Heart left ventricle (tissue), 16 donors: Measurements from ENCODE around the gene SLC12A8. TPM values are rescaled to one million over a fixed set of nuclear protein-coding genes. Genes with fewer than 3 reads are reported as not detected.

Experiments
- ATAC-seq, 4 donors: fragments of 200-7000 bp; cut with Tn5 transposase; one replicate each; pipeline ENCODE4 v1.9.1; 2020 to 2022; ENCODE audit warnings: moderate library complexity in 4 of 4, mild to moderate bottlenecking in 3 of 4, moderate number of reproducible peaks in 1 of 4
- DNase-seq, 5 donors: peaks; one replicate each; pipeline ENCODE4 v3.0.0-alpha.2; 2020
- H3K27ac ChIP-seq, 12 donors: fragments of 200-600 bp; sonication (generic) in 4 of 12; one replicate each; pipeline versions ENCODE4 v1.5.0 to v1.8.0; 2016 to 2022; ENCODE audit warnings: mild to moderate bottlenecking in 2 of 12
- H3K27me3 ChIP-seq, 9 donors: fragments of 200-600 bp; sonication (generic) in 2 of 9; one replicate each; pipeline versions ENCODE4 v1.5.1 to v1.8.0; 2016 to 2022; ENCODE audit warnings: mild to moderate bottlenecking in 3 of 9
- H3K36me3 ChIP-seq, 9 donors: fragments of 200-600 bp; sonication (generic) in 2 of 9; one replicate each; pipeline versions ENCODE4 v1.5.0 to v1.8.0; 2018 to 2022; ENCODE audit warnings: mild to moderate bottlenecking in 2 of 9
- H3K4me1 ChIP-seq, 12 donors: fragments of 200-600 bp; sonication (generic) in 4 of 12; one replicate each; pipeline versions ENCODE4 v1.5.0 to v1.8.0; 2016 to 2022; ENCODE audit warnings: mild to moderate bottlenecking in 3 of 12
- H3K4me3 ChIP-seq, 12 donors: fragments of 200-600 bp; sonication (generic) in 4 of 12; one replicate each; pipeline versions ENCODE4 v1.5.0 to v1.8.0; 2017 to 2022; ENCODE audit warnings: mild to moderate bottlenecking in 9 of 12, moderate library complexity in 4 of 12
- H3K9me3 ChIP-seq, 12 donors: fragments of 200-600 bp; sonication (generic) in 4 of 12; one replicate each; pipeline versions ENCODE4 v1.5.0 to v1.8.0; 2016 to 2022; ENCODE audit warnings: mild to moderate bottlenecking in 1 of 12
- POLR2A ChIP-seq, 2 donors: fragments of 450-650 bp; IDR thresholded peaks; one replicate each; pipeline ENCODE4 v1.6.1; 2017; ENCODE audit warnings: antibody characterized with exemption in 2 of 2, mild to moderate bottlenecking in 2 of 2, moderate library complexity in 2 of 2
- WGBS, 4 donors: extraction: QIAGEN DNeasy Blood & Tissue Kit in 2 of 4; methylation state at CpG; one replicate each; pipeline versions ENCODE4 v1.1.5 to v1.1.7; 2013 to 2018; 5-methylcytosine and 5-hydroxymethylcytosine counted together
- intact Hi-C, 10 donors: fragments of 100-400 bp; cut with DNase I; formaldehyde crosslinking; loops; one replicate each; pipeline versions ENCODE4 v1.11.1 to v1.14.2; 2022
- polyA plus RNA-seq, 2 donors: library from polyadenylated mRNA; stranded (reverse); fragments of 200-250 nt; gene quantifications; one replicate each; pipeline ENCODE4 v1.2.3, GENCODE V29; 2013
- total RNA-seq, 9 donors: library from RNA; depleted of rRNA in 2 of 9; stranded (reverse); fragments of >200 nt in 2 of 9; fragmentation: NEBNext Ultra II Directional in 3 of 9; extraction: Animal tissue kit (Norgen Biotek cat#: 25700) in 3 of 9; gene quantifications; one replicate each; pipeline versions ENCODE4 v1.1.0 to v1.2.4, GENCODE V29; 2016 to 2023
- TF ChIP-seq, protein P1 (sequence below), 12 donors: fragments of 200-600 bp; sonication (generic) in 4 of 12; IDR thresholded peaks; one replicate each; pipeline versions ENCODE4 v1.5.0 to v1.8.0; 2018 to 2022; ENCODE audit warnings: antibody characterized with exemption in 12 of 12, mild to moderate bottlenecking in 5 of 12
- donor health status: ischemic (EF 13 %, LVEDD 7.1; RV severe dilation, severe dysfunction).
- donor health status: healthy with polysubstance abuse.
- donor health status: DM: no; HTN: yes; CAD: no.
- donor health status: DM: no; HTN: no; CAD: no.
- donor health status: ischemic (EF 25% LVEDD 6.9; RV normal size, moderate dysfunction).
- donor health status: ischemic (EF 25% LVEDD 5.7; RV mildly dilated, moderate dysfunction).
- donor health status: healthy.
- donor health status: DM: yes; HTN: yes; CAD: no.
- donor health status: ischemic (EF 35%, LVEDD 5.7; RV mildly dilated, moderate dysfunction).
- donor health status: nonischemic (EF 11% LVEDD 7.7; RV severe dilation, severe dysfunction).
- donor health status: DM: yes; HTN: yes; CAD: no.
- donor health status: PGD.
- donor health status: ischemic (EF 29% LVEDD 5.4; RV normal size, mild dysfunction).
- donor health status: nonischemic (EF 23%, LVEDD 6.1; RV moderate dilation, normal function).

SLC12A8 gene
- total and polyA plus RNA-seq, 11 donors: 0.09 to 1.9 (median 0.68) TPM; not detected in 3

DNA sequence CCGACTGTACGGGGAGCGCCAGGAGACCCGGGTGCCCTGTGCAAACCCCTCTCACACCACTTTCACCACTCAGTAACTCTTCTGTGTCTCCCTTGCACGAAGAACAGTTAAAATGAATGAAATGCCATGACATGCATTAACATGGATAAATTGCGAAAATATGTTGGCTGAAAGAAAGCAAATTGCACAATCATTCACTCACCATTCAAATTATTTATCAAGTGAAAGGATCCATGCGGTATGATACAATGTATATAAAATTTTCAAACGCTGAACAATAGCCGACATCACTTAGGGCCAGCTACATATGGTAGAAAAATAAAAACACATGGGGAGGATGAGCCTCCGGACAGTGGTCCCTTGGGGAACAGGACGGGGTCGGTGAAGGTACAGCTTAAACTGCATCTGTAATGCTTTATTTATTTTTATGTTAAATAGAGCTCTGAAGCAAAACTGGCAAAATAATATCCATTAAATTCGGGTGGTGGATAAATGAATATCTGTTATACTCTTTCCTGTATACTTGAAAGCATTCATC lies 45.9 kb downstream of the SLC12A8 start:
- H3K27ac ChIP-seq: no peak overlapping the region
- no peaks in the 10 kb centered on the region for H3K9me3 ChIP-seq
- H3K4me3 ChIP-seq: no peak overlapping the region
- DNase-seq (no peak), ATAC-seq (no peak)
- WGBS, 4 donors: 76 to 84% (median 81%) methylated on average over 13 of the region's 13 CpGs
- H3K4me1 ChIP-seq: peaks cover 0 to 29% (median 8%) of the 10 kb centered on the region in 12 donors
- no peaks in the 10 kb centered on the region for H3K27me3 ChIP-seq
- no peaks in the 10 kb centered on the region for H3K36me3 ChIP-seq
- intact Hi-C loops: loop anchor here in 6 of 10 donors (5.0 to 10.0 kb wide), 5 partner anchors 169 to 402 kb away; no protein-coding TSS in a partner anchor
- TF ChIP-seq POLR2A (IDR thresholded peaks at IDR 0.05): no peak
- TF ChIP-seq, protein P1, sequence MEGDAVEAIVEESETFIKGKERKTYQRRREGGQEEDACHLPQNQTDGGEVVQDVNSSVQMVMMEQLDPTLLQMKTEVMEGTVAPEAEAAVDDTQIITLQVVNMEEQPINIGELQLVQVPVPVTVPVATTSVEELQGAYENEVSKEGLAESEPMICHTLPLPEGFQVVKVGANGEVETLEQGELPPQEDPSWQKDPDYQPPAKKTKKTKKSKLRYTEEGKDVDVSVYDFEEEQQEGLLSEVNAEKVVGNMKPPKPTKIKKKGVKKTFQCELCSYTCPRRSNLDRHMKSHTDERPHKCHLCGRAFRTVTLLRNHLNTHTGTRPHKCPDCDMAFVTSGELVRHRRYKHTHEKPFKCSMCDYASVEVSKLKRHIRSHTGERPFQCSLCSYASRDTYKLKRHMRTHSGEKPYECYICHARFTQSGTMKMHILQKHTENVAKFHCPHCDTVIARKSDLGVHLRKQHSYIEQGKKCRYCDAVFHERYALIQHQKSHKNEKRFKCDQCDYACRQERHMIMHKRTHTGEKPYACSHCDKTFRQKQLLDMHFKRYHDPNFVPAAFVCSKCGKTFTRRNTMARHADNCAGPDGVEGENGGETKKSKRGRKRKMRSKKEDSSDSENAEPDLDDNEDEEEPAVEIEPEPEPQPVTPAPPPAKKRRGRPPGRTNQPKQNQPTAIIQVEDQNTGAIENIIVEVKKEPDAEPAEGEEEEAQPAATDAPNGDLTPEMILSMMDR (IDR thresholded peaks at IDR 0.05): no peak

DNA sequence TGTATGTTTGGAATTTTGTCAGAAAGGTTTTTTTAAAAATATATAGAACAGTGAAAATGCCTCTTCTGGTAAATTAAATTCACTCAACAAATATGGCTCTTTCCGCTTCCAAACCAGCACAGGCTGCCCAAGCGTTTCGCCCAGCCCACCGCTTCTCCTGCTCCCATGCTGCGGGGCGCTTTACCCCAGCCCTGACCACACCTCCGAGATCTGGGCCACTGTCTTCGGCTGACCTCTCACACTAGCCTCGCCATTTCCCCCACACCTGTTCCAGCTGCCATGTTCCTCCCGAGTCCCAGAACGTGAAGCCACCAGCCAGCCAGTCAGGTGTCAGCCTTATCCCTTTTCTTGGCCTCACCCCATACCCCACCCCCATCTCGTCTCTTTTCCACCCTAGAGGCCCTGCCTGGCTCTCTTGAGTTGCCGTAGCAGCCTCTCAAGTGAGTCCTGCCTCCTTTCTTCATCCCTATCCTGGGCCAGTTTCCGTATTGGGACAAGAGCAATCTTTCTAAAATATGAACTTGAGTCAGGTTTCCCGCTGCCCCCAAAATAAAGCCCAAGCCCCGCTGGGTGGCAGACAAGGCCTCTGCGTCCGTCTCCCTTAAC lies 46.5 kb downstream of the SLC12A8 start:
- Histone ChIP-seq H3K4me3 (no peak overlapping the region), H3K27ac (no peak overlapping the region), H3K27me3 (no peaks in the 10 kb centered on the region), H3K4me1 (peaks cover 4 to 35% (median 14%) of the 10 kb centered on the region in 12 donors), H3K9me3 (no peaks in the 10 kb centered on the region), H3K36me3 (no peaks in the 10 kb centered on the region)
- DNase-seq: no peak
- no peak for ATAC-seq
- intact Hi-C loops: loop anchor here (1.0 to 10.0 kb wide), 10 partner anchors 169 to 401 kb away; no protein-coding TSS in a partner anchor
- 88 to 92% (median 90%) methylated on average over 18 of the region's 18 CpGs for WGBS, 4 donors
- TF ChIP-seq, protein P1 (IDR thresholded peaks at IDR 0.05): no peak
- no peak for TF ChIP-seq POLR2A (IDR thresholded peaks at IDR 0.05)

DNA sequence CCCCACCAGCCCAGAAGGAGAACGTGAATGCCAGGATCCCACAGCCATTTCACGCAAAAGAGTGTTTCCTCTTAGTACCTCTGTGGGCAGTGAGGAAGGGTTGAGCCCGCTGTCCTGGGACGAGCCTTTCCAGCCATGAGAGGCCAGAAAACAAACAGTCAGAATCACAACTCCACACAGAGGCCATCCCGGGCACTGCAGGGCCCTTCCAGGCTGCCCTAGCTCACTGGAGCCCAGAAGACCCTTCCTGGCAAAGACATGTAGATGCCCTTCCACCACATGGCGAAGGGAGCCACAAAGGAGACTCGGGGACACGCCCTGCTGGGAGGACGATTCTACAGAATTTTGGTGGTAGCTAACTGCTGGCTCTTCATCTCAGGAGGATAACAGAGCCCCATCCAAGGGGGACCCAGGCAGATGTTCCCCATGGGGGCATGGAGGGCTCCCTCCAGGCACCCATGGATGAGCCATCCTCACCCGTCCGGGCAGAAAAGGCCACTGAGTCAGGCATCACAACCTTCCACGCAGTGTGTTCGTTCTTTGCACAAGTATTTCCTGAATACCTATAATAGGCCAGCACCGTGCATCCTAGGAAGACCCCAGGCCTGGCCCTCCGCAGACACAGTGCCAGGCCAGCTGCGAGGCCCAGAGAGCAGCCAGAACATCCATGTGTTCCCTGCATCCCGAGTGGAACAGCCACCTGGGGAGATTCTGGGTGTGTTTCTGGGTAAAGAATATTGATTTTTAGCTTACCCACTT lies 47.2 kb downstream of the SLC12A8 start:
- 59 to 72% (median 68%) methylated on average over 11 to 17 of the region's 17 CpGs for WGBS, 4 donors
- TF ChIP-seq POLR2A (IDR thresholded peaks at IDR 0.05): no peak
- TF ChIP-seq, protein P1 (IDR thresholded peaks at IDR 0.05): peak; percentile 68 to 89 (median 80)
- intact Hi-C loops: loop anchor here (1.0 to 10.0 kb wide), 10 partner anchors 168 to 401 kb away; no protein-coding TSS in a partner anchor
- Histone ChIP-seq H3K27ac (no peak overlapping the region), H3K4me1 (peaks cover 7 to 42% (median 20%) of the 10 kb centered on the region in 12 donors), H3K27me3 (no peaks in the 10 kb centered on the region), H3K9me3 (no peaks in the 10 kb centered on the region), H3K36me3 (no peaks in the 10 kb centered on the region), H3K4me3 (no peak overlapping the region)
- ATAC-seq (peak; percentile 76 to 86 (median 81)), DNase-seq (peak; percentile 56 to 69 (median 59))
